Stimulated activated naive CD4-positive, alpha-beta T cell (primary cell): ENCODE data around the gene FAM227B.
"Not testable (repeated sequence)": the region's sequence is repeated elsewhere in the genome, so short reads cannot be mapped to it uniquely, and the experiment has no call there.

Experiments used
- DNase-seq, 6 experiments: peaks; one replicate each; lab custom pipeline; 2025; lab: John Stamatoyannopoulos, UW

The FAM227B gene

GRCh38 chr15:49610157-49610918 lies 10.3 kb downstream of the FAM227B start:
- no peak for DNase-seq

GRCh38 chr15:49606594-49606993 lies 14.0 kb downstream of the FAM227B start:
- no peak for DNase-seq

- DNase-seq: no peak
These were observed 15.0 kb downstream of the FAM227B start for GRCh38 chr15:49605588-49605987.

- DNase-seq: no peak
These were observed 15.8 kb downstream of the FAM227B start for GRCh38 chr15:49604625-49605409.

GRCh38 chr15:49592829-49593316 lies 27.7 kb downstream of the FAM227B start:
- not testable (repeated sequence) for DNase-seq

- DNase-seq: no peak
These were observed 31.6 kb downstream of the FAM227B start for GRCh38 chr15:49589030-49589429.

GRCh38 chr15:49573421-49573820 lies 47.2 kb downstream of the FAM227B start:
- DNase-seq: no peak

- no peak for DNase-seq
These were observed 49.9 kb downstream of the FAM227B start for GRCh38 chr15:49570672-49571071.

GRCh38 chr15:49570174-49570573 lies 50.4 kb downstream of the FAM227B start:
- DNase-seq: no peak

GRCh38 chr15:49560045-49560444 lies 60.6 kb downstream of the FAM227B start:
- no peak for DNase-seq

- DNase-seq: no peak
These were observed 61.7 kb downstream of the FAM227B start for GRCh38 chr15:49558929-49559328.

- no peak for DNase-seq
These were observed 64.2 kb downstream of the FAM227B start for GRCh38 chr15:49556437-49556836.

GRCh38 chr15:49550342-49550741 lies 70.3 kb downstream of the FAM227B start:
- DNase-seq: not testable (repeated sequence)

GRCh38 chr15:49538520-49538919 lies 82.1 kb downstream of the FAM227B start:
- no peak for DNase-seq

- DNase-seq: no peak
These were observed 90.5 kb downstream of the FAM227B start for GRCh38 chr15:49530092-49530491.

GRCh38 chr15:49528289-49528688 lies 92.3 kb downstream of the FAM227B start:
- DNase-seq: no peak

- DNase-seq: no peak
These were observed 98.8 kb downstream of the FAM227B start for GRCh38 chr15:49521802-49522201.

GRCh38 chr15:49512739-49513138 lies 107.9 kb downstream of the FAM227B start:
- DNase-seq: not testable (repeated sequence)

- no peak for DNase-seq
These were observed 113.4 kb downstream of the FAM227B start for GRCh38 chr15:49507261-49507660.

GRCh38 chr15:49506341-49506740 lies 114.3 kb downstream of the FAM227B start:
- no peak for DNase-seq

GRCh38 chr15:49501586-49501985 lies 119.0 kb downstream of the FAM227B start:
- no peak for DNase-seq

- no peak for DNase-seq
These were observed 124.4 kb downstream of the FAM227B start for GRCh38 chr15:49495993-49496753.
